Right lobe of liver (tissue), 4 donors: Measurements from ENCODE around the gene XAB2.

Experiments
- CTCF ChIP-seq, 4 donors: fragments of 200-600 bp in 3 of 4; fragments of 450-650 bp in 1 of 4; IDR thresholded peaks; one replicate each; pipeline versions ENCODE4 v1.5.1 to v1.8.0; 2016 to 2022; ENCODE audit warnings: antibody characterized with exemption in 4 of 4, mild to moderate bottlenecking in 2 of 4
- POLR2A ChIP-seq: fragments of 450-650 bp; IDR thresholded peaks from one replicate; pipeline ENCODE4 v1.6.1; 2017; ENCODE audit warnings: antibody characterized with exemption, mild to moderate bottlenecking
- donor health status: DM: no; HTN: no; CAD: no.
- donor health status: DM: no; HTN: no; CAD: no.
- donor health status: DM: no; HTN: yes; CAD: no.

DNA sequence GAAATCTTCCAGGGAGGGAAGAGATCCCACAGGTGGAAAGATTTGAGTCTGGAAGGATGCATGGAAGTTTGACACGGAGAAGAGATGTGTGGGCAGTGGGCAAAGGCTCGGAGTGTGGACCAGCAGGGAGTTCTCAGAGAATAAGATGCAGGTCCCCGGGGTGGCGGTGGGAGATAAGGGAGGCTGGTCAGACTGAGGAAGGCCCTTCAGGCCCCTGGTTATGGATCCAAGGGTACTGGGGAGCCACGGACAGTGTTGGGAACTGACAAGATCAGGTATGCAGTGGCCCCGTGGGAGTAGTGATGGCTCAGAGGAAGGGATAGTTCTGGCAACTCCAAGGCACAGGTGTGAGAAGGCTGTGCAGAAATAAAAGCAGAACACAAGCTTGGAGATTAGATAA, 31.2 kb downstream of the XAB2 start:
- TF ChIP-seq CTCF (IDR thresholded peaks at IDR 0.05) (no peak), POLR2A (no peak)
